Endothelial cell of umbilical vein (primary cell): Measurements from ENCODE around the gene TMPRSS9. TPM values are rescaled to one million over a fixed set of nuclear protein-coding genes. Genes with fewer than 3 reads are reported as not detected.
A peak's percentile ranks its signal among the peaks of the same experiment; 100 is the strongest.

Source experiments
- BruUV-seq: library from RNA; stranded (reverse); fragments of 400-500 nt; replicated peaks from 2 replicates; lab custom pipeline; 2021; lab: Mats Ljungman, UMichigan
- CTCF ChIA-PET: fragments of 300-600, 350-600 bp; sonication (Branson Sonifier 250); formaldehyde crosslinking; loops from one replicate; lab custom pipeline; 2021; ENCODE audit warnings: antibody characterized with exemption, inconsistent platforms; lab: Charles Lee
- POLR2A ChIA-PET: fragments of 300-600, 350-600 bp; sonication (Branson Sonifier 250); formaldehyde crosslinking; loops from one replicate; lab custom pipeline; 2021; ENCODE audit warnings: antibody characterized with exemption, inconsistent platforms; lab: Charles Lee
- DNase-seq: peaks from one replicate; pipeline ENCODE4 v3.0.0-alpha.2; 2011; ENCODE audit warnings: low read depth, low spot score
- FAIRE-seq: peaks from 2 replicates; lab custom pipeline; 2011; peaks lifted over from hg19 to GRCh38; lab: Jason Lieb, UNC
- H2AFZ ChIP-seq: 2 replicates; pipeline ENCODE4 v1.6.0; 2012; ENCODE audit warnings: low read depth, low read length, control low read depth, inconsistent platforms
- H3K27ac ChIP-seq: 2 replicates; pipeline ENCODE4 v1.5.1; 2011; ENCODE audit warnings: low read depth, mild to moderate bottlenecking, control low read depth, low read length, moderate library complexity; ENCODE audit not compliant: insufficient read depth
- H3K27me3 ChIP-seq, 2 experiments: 2 replicates each; pipeline versions ENCODE4 v1.6.0 to v1.6.1; 2011; ENCODE audit warnings: low read length in 2 of 2, mixed read lengths in 1 of 2; ENCODE audit not compliant: control insufficient read depth in 2 of 2, insufficient read depth in 2 of 2
- H3K36me3 ChIP-seq, 2 experiments: 2 replicates in 1 of 2; 3 replicates in 1 of 2; pipeline ENCODE4 v1.5.1; 2011; ENCODE audit warnings: low read length in 2 of 2, mild to moderate bottlenecking in 1 of 2, moderate library complexity in 1 of 2; ENCODE audit not compliant: control insufficient read depth in 2 of 2, insufficient read depth in 2 of 2; ENCODE audit errors: extremely low read depth in 1 of 2
- H3K4me1 ChIP-seq: 3 replicates; pipeline ENCODE4 v1.5.1; 2011; ENCODE audit warnings: mild to moderate bottlenecking, low read length; ENCODE audit not compliant: control insufficient read depth, insufficient read depth; ENCODE audit errors: extremely low read depth
- H3K4me2 ChIP-seq: 2 replicates; pipeline ENCODE4 v1.6.1; 2011; ENCODE audit warnings: low read length, control low read depth, mixed read lengths; ENCODE audit not compliant: insufficient read depth
- H3K4me3 ChIP-seq, 3 experiments: fragments of 200-600 bp in 1 of 3; sonication (generic), shearing (Covaris generic) in 1 of 3; replicated peaks in 1 of 3; 2 replicates each; pipeline ENCODE4 v1.5.1; 2011 to 2016; ENCODE audit warnings: control low read depth in 3 of 3, low read length in 3 of 3, mild to moderate bottlenecking in 2 of 3, inconsistent platforms in 1 of 3, low read depth in 1 of 3, moderate library complexity in 1 of 3; ENCODE audit not compliant: insufficient read depth in 1 of 3
- H3K79me2 ChIP-seq: 2 replicates; pipeline ENCODE4 v1.6.0; 2012; ENCODE audit warnings: low read length, inconsistent platforms; ENCODE audit not compliant: control insufficient read depth, insufficient read depth
- H3K9ac ChIP-seq: replicated peaks from 2 replicates; pipeline ENCODE3; 2011; ENCODE audit warnings: low read length, control low read depth; ENCODE audit not compliant: insufficient read depth; ENCODE audit errors: extremely low read depth
- H3K9me1 ChIP-seq: replicated peaks from 3 replicates; pipeline ENCODE4 v1.6.0; 2011; ENCODE audit warnings: mild to moderate bottlenecking, low read length; ENCODE audit not compliant: control insufficient read depth, insufficient read depth; ENCODE audit errors: extremely low read depth
- H3K9me3 ChIP-seq: replicated peaks from 2 replicates; pipeline ENCODE4 v1.5.1; 2012; ENCODE audit warnings: low read length, inconsistent platforms; ENCODE audit not compliant: control insufficient read depth, insufficient read depth
- H4K20me1 ChIP-seq: replicated peaks from 2 replicates; pipeline ENCODE3; 2011; ENCODE audit warnings: mild to moderate bottlenecking, low read length; ENCODE audit not compliant: control insufficient read depth, insufficient read depth; ENCODE audit errors: extremely low read depth
- EZH2 ChIP-seq: IDR thresholded peaks from 2 replicates; pipeline ENCODE4 v1.6.1; 2012; ENCODE audit warnings: borderline replicate concordance, low read depth, mild to moderate bottlenecking, moderate library complexity, low read length, inconsistent platforms; ENCODE audit not compliant: severe bottlenecking
- FOS ChIP-seq: IDR thresholded peaks from 2 replicates; pipeline ENCODE4 v1.6.1; 2011; ENCODE audit warnings: mild to moderate bottlenecking, low read length, moderate library complexity, borderline replicate concordance; ENCODE audit not compliant: insufficient read depth
- GATA2 ChIP-seq: IDR thresholded peaks from 2 replicates; pipeline ENCODE4 v1.7.0; 2011; ENCODE audit warnings: low read depth, mild to moderate bottlenecking, moderate library complexity, mixed read lengths, low read length; ENCODE audit not compliant: insufficient read length, insufficient read depth
- JUN ChIP-seq: IDR thresholded peaks from 2 replicates; pipeline ENCODE4 v1.6.1; 2011; ENCODE audit warnings: borderline replicate concordance, low read depth; ENCODE audit not compliant: insufficient read length, insufficient read depth
- MYC ChIP-seq: IDR thresholded peaks from one replicate; pipeline ENCODE4 v1.6.1; 2011; ENCODE audit warnings: mild to moderate bottlenecking, low read depth, low read length
- POLR2A ChIP-seq: IDR thresholded peaks from 2 replicates; pipeline ENCODE4 v1.6.1; 2012; ENCODE audit warnings: low read depth, mild to moderate bottlenecking, control low read depth, low read length
- POLR2AphosphoS5 ChIP-seq: IDR thresholded peaks from 2 replicates; pipeline ENCODE4 v1.6.1; 2012; ENCODE audit warnings: low read depth, mild to moderate bottlenecking, control low read depth, low read length, moderate library complexity; ENCODE audit not compliant: insufficient read depth
- dilution Hi-C: fragments of 300-500 bp; cut with MboI; formaldehyde crosslinking; loops from one replicate; pipeline ENCODE4 v1.15.0; 2019; ENCODE audit warnings: low sequenced_read_pairs; ENCODE audit not compliant: extremely low pct_ligation_motif_present
- intact Hi-C: fragments of 100-400 bp; cut with micrococcal nuclease; formaldehyde crosslinking; loops from one replicate; pipeline ENCODE4 v1.10.0; 2022
- polyA plus RNA-seq, 4 experiments: library from polyadenylated mRNA; depleted of rRNA in 3 of 4; stranded (reverse) in 3 of 4; unstranded in 1 of 4; fragments of >200 nt; gene quantifications; 2 replicates each; pipeline versions ENCODE4 v1.2.1 to v1.2.3, GENCODE V29; 2011 to 2012; ENCODE audit warnings: missing spikeins in 1 of 4
- total RNA-seq: library from RNA; stranded (reverse); gene quantifications from 2 replicates; pipeline ENCODE4 v1.2.3, GENCODE V29; 2021
- TF ChIP-seq, protein P1 (sequence below): IDR thresholded peaks from 2 replicates; pipeline ENCODE4 v1.6.1; 2011; ENCODE audit not compliant: insufficient read depth, insufficient read length
- TF ChIP-seq, protein P2 (sequence below), 2 donors: IDR thresholded peaks; 1 replicate in 1 of 2; 2 replicates in 1 of 2; pipeline ENCODE4 v1.5.1; 2011; ENCODE audit warnings: low read length in 2 of 2, mild to moderate bottlenecking in 2 of 2, moderate library complexity in 2 of 2, control low read depth in 1 of 2, inconsistent platforms in 1 of 2, low read depth in 1 of 2; ENCODE audit not compliant: insufficient read depth in 1 of 2; ENCODE audit errors: extremely low read depth in 1 of 2

Gene TMPRSS9
- total and polyA plus RNA-seq, 2 donors (not counting 3 experiments of a cell fraction or from before 2014, with no cell fraction given), result not detected

- peak; percentile 28 for FAIRE-seq
- no peaks in the 10 kb centered on the region for H3K9me1 ChIP-seq
- H4K20me1 ChIP-seq, result no peaks in the 10 kb centered on the region
- dilution Hi-C loops (no loop called here), intact Hi-C loops (no loop called here)
- no peaks in the 10 kb centered on the region for H3K36me3 ChIP-seq
- DNase-seq, result no peak
- no peaks in the 10 kb centered on the region for H3K9me3 ChIP-seq
- no peaks in the 10 kb centered on the region for H3K79me2 ChIP-seq
- ChIA-PET POLR2A (interaction anchor here (2.0 kb wide), 1 partner anchor 11 kb away, joined by 9 read pairs; the partner anchor contains the start of gene GADD45B), CTCF (interaction anchor here (0.6 to 0.7 kb wide), 2 partner anchors 147 to 149 kb away, joined by 3 read pairs; no protein-coding TSS in a partner anchor)
- H3K4me2 ChIP-seq, result no peak overlapping the region
- H3K4me3 ChIP-seq, result no peak overlapping the region
- H3K9ac ChIP-seq, result no peak overlapping the region
- no TSS peak for BruUV-seq
- no peak overlapping the region for H3K27ac ChIP-seq
- peaks cover 17% of the 10 kb centered on the region for H3K4me1 ChIP-seq
- no peak for TF ChIP-seq POLR2A
- no peak for TF ChIP-seq JUN
- TF ChIP-seq, protein P1, sequence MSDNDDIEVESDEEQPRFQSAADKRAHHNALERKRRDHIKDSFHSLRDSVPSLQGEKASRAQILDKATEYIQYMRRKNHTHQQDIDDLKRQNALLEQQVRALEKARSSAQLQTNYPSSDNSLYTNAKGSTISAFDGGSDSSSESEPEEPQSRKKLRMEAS, result no peak
- TF ChIP-seq GATA2, result no peak
- TF ChIP-seq FOS, result no peak
- TF ChIP-seq POLR2AphosphoS5, result no peak
- TF ChIP-seq MYC, result no peak
- TF ChIP-seq, protein P2, sequence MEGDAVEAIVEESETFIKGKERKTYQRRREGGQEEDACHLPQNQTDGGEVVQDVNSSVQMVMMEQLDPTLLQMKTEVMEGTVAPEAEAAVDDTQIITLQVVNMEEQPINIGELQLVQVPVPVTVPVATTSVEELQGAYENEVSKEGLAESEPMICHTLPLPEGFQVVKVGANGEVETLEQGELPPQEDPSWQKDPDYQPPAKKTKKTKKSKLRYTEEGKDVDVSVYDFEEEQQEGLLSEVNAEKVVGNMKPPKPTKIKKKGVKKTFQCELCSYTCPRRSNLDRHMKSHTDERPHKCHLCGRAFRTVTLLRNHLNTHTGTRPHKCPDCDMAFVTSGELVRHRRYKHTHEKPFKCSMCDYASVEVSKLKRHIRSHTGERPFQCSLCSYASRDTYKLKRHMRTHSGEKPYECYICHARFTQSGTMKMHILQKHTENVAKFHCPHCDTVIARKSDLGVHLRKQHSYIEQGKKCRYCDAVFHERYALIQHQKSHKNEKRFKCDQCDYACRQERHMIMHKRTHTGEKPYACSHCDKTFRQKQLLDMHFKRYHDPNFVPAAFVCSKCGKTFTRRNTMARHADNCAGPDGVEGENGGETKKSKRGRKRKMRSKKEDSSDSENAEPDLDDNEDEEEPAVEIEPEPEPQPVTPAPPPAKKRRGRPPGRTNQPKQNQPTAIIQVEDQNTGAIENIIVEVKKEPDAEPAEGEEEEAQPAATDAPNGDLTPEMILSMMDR (IDR thresholded peaks at IDR 0.05; ENCODE audit: extremely low read depth in 1 of 2, insufficient read depth in 1 of 2, low read depth in 1 of 2, low read length in 2 of 2), result no peak
- no peak for TF ChIP-seq EZH2
- no peaks in the 10 kb centered on the region for H3K27me3 ChIP-seq
- no peak overlapping the region for H2AFZ ChIP-seq
Observed at GRCh38 chr19:2464389-2464788, 104.3 kb downstream of the TMPRSS9 start.
